ENCODE data around the gene MVK.

DNA sequence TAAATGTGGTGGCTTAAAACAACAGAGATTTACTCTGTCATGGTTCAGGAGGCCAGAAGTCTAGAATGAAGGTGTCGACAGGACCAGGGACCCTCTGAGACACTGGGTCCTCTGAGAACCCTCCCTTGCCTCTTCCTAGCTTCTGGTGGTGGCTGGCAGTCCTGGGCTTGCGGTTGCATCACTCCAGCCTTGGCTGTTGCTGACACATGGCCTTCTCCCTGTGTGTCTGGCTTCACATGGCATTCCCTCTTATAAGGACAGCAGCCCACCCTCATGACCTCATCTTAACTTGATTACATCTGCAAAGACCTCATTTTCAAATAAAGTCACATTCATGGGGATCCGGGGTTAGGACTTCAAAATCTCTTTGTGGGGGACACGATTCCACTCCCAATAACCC lies 36.9 kb downstream of the MVK start:
- TF ChIP-seq FOXK2 (IDR thresholded peaks at IDR 0.05) (no peak), NFRKB (IDR thresholded peaks at IDR 0.05) (no peak), L3MBTL2 (conservative IDR thresholded peaks at IDR 0.05) (no peak)

All from HEK293T (cell line).